ENCODE results near the gene ZNF474. TPM values are rescaled to one million over a fixed set of nuclear protein-coding genes. Genes with fewer than 3 reads are reported as not detected.

Gene ZNF474
- total RNA-seq, 1 donor from 2014 or later, result 0.45 TPM

GRCh38 chr5:122126177-122126755, 3.1 kb upstream of the ZNF474 start:
- FAIRE-seq (peak; percentile 72), DNase-seq (ENCODE audit: low read depth) (peak; percentile 87)
- Mint-ChIP-seq H3K4me3 (ENCODE audit: unreplicated experiment) (peak overlapping the region; percentile 34), H3K27ac (ENCODE audit: unreplicated experiment) (peak overlapping the region; percentile 83), H3K9me3 (ENCODE audit: unreplicated experiment) (no peaks in the 10 kb centered on the region), H3K36me3 (ENCODE audit: low read depth, unreplicated experiment) (no peaks in the 10 kb centered on the region), H3K27me3 (ENCODE audit: low read depth, unreplicated experiment) (no peaks in the 10 kb centered on the region), H3K4me1 (ENCODE audit: low read depth, unreplicated experiment) (peaks cover 35% of the 10 kb centered on the region)
- Histone ChIP-seq H3K9me3 (ENCODE audit: insufficient read depth, low read depth, low read length) (no peaks in the 10 kb centered on the region), H3K27me3 (ENCODE audit: insufficient read depth, low read length) (no peaks in the 10 kb centered on the region), H2AFZ (ENCODE audit: low read depth, low read length) (no peak overlapping the region), H3K4me1 (ENCODE audit: insufficient read depth, low read length) (peaks cover 46% of the 10 kb centered on the region), H3K27ac (ENCODE audit: low read depth, low read length) (peak overlapping the region; percentile 67), H3K79me2 (ENCODE audit: insufficient read depth, low read length) (no peaks in the 10 kb centered on the region), H4K20me1 (ENCODE audit: insufficient read depth, low read length) (no peaks in the 10 kb centered on the region), H3K36me3 (ENCODE audit: insufficient read depth, low read length) (no peaks in the 10 kb centered on the region), H3K9ac (ENCODE audit: low read length) (peak overlapping the region; percentile 66), H3K4me2 (ENCODE audit: low read length) (peak overlapping the region; percentile 59), H3K4me3 (ENCODE audit: insufficient read depth, low read depth, low read length) (no peak overlapping the region)
- no peak for TF ChIP-seq CTCF (IDR thresholded peaks at IDR 0.05; ENCODE audit: insufficient read depth, low read depth, low read length)
- no peak for TF ChIP-seq EZH2 (IDR thresholded peaks at IDR 0.05; ENCODE audit: insufficient read depth, low read length)

GRCh38 chr5:122126756-122127321, 2.5 kb upstream of the ZNF474 start:
- DNase-seq (ENCODE audit: low read depth) (peak; percentile 41), FAIRE-seq (peak; percentile 62)
- Mint-ChIP-seq H3K4me1 (ENCODE audit: low read depth, unreplicated experiment) (peaks cover 31% of the 10 kb centered on the region), H3K4me3 (ENCODE audit: unreplicated experiment) (no peak overlapping the region), H3K27ac (ENCODE audit: unreplicated experiment) (peak overlapping the region; percentile 78), H3K27me3 (ENCODE audit: low read depth, unreplicated experiment) (no peaks in the 10 kb centered on the region), H3K36me3 (ENCODE audit: low read depth, unreplicated experiment) (no peaks in the 10 kb centered on the region), H3K9me3 (ENCODE audit: unreplicated experiment) (no peaks in the 10 kb centered on the region)
- Histone ChIP-seq H4K20me1 (ENCODE audit: insufficient read depth, low read length) (no peaks in the 10 kb centered on the region), H3K9ac (ENCODE audit: low read length) (peak overlapping the region; percentile 66), H3K27ac (ENCODE audit: low read depth, low read length) (peak overlapping the region; percentile 67), H3K79me2 (ENCODE audit: insufficient read depth, low read length) (no peaks in the 10 kb centered on the region), H3K9me3 (ENCODE audit: insufficient read depth, low read depth, low read length) (no peaks in the 10 kb centered on the region), H3K4me2 (ENCODE audit: low read length) (peak overlapping the region; percentile 59), H3K36me3 (ENCODE audit: insufficient read depth, low read length) (no peaks in the 10 kb centered on the region), H2AFZ (ENCODE audit: low read depth, low read length) (peak overlapping the region; percentile 53), H3K4me3 (ENCODE audit: insufficient read depth, low read depth, low read length) (no peak overlapping the region), H3K4me1 (ENCODE audit: insufficient read depth, low read length) (peaks cover 42% of the 10 kb centered on the region), H3K27me3 (ENCODE audit: insufficient read depth, low read length) (no peaks in the 10 kb centered on the region)
- TF ChIP-seq CTCF (IDR thresholded peaks at IDR 0.05; ENCODE audit: insufficient read depth, low read depth, low read length), result no peak
- TF ChIP-seq EZH2 (IDR thresholded peaks at IDR 0.05; ENCODE audit: insufficient read depth, low read length), result no peak

GRCh38 chr5:122130152-122130551, 806 bp downstream of the ZNF474 start:
- Mint-ChIP-seq H3K27me3 (ENCODE audit: low read depth, unreplicated experiment) (no peaks in the 10 kb centered on the region), H3K27ac (ENCODE audit: unreplicated experiment) (peak overlapping the region; percentile 89), H3K4me3 (ENCODE audit: unreplicated experiment) (no peak overlapping the region), H3K36me3 (ENCODE audit: low read depth, unreplicated experiment) (no peaks in the 10 kb centered on the region), H3K9me3 (ENCODE audit: unreplicated experiment) (no peaks in the 10 kb centered on the region), H3K4me1 (ENCODE audit: low read depth, unreplicated experiment) (peaks cover 25% of the 10 kb centered on the region)
- Histone ChIP-seq H3K4me2 (ENCODE audit: low read length) (peak overlapping the region; percentile 23), H3K9ac (ENCODE audit: low read length) (peak overlapping the region; percentile 77), H3K27ac (ENCODE audit: low read depth, low read length) (peak overlapping the region; percentile 92), H3K27me3 (ENCODE audit: insufficient read depth, low read length) (no peaks in the 10 kb centered on the region), H4K20me1 (ENCODE audit: insufficient read depth, low read length) (no peaks in the 10 kb centered on the region), H3K79me2 (ENCODE audit: insufficient read depth, low read length) (no peaks in the 10 kb centered on the region), H3K4me3 (ENCODE audit: insufficient read depth, low read depth, low read length) (no peak overlapping the region), H3K36me3 (ENCODE audit: insufficient read depth, low read length) (no peaks in the 10 kb centered on the region), H3K9me3 (ENCODE audit: insufficient read depth, low read depth, low read length) (no peaks in the 10 kb centered on the region), H3K4me1 (ENCODE audit: insufficient read depth, low read length) (peaks cover 34% of the 10 kb centered on the region), H2AFZ (ENCODE audit: low read depth, low read length) (no peak overlapping the region)
- TF ChIP-seq CTCF (IDR thresholded peaks at IDR 0.05; ENCODE audit: insufficient read depth, low read depth, low read length) (no peak), EZH2 (IDR thresholded peaks at IDR 0.05; ENCODE audit: insufficient read depth, low read length) (no peak)
- no peak for FAIRE-seq
- no peak for DNase-seq (ENCODE audit: low read depth)

Measured in astrocyte (in vitro differentiated cells and primary cell).